ENCODE measurements around the gene LPP.

The LPP gene

GRCh38 chr3:188220097-188220788, 66.3 kb downstream of the LPP start:
- DNase-seq (ENCODE audit: low read depth) = peak; percentile 59

DNA sequence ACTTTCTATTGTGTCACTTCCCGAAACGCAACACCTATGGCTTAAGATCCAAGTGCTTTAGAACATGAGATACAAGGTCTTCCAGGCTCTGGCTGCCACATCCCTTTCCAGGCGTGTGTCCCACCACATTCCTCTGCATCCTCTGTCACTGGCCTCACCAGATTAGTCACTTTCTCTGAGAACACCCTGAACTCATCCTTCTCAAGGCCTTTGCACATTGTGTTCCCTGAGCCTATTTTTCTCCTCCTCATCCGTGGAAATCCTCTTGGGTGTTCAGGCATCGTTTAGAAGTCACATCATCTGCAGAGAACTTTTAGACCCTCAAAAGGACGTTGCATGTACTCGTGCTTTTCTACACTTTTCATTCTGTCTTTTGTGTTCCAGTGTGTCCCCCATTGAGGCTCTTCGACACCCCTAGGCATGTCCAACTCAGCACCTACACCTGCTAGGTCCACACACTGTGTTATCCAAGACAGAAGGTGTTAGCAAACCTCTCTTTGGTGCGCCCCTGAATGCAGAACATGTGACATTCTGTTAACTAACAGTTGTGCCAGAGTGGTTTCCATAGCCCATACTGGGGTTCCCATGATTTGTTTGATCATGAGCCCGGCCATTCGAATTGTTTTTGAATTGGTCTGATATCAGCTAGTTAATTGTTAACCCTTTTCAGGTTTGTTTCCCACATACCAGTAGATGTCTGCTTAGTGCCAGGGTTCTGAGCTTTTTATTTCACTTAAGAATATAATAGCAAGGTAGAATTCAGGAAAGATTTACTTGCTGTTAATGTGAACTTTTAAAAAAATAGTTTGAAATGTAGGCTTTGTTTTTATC, 67.2 kb downstream of the LPP start:
- peak; percentile 86 for DNase-seq (ENCODE audit: low read depth)

DNA sequence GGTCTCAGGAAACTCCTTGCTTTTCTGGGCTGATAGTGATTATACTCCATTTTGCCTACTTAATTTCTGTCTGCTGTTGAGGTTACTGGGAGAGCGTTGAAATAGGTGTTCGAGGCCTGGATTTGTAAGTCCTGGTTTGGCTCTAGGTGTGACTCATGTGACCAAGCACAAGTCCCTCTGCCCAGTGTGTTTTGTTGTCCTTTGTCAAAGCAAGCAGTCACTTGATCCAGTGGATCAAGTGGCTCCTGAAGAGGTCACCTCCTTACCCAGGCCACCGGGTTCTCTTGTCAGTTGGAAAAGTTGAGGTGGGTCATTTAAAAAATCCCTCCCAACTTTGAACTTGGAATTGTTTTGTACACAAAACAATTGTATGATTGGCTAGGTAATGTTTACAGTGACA, 70.0 kb downstream of the LPP start:
- DNase-seq (ENCODE audit: low read depth) = no peak

- DNase-seq (ENCODE audit: low read depth) = no peak
Observed at GRCh38 chr3:188227442-188227841, 73.5 kb downstream of the LPP start.

DNA sequence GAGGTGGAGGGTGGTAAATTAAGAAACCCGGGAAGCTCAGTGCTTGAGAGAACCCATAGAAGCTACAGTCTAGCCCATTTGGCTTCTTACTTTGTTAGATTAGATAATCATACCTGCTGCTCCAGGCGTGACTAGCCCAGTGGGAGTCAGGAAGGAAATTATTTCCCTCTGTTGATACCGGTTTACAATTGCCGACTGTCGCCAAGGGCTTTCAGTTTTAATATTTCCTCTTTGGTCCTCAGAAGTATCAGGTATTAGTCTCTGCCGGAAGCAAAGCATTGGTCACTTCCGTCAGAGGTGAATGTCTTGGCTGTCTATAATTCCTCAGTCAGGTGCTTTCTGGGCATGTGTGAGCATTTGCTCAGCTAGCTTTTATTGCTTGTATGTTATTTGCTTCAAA, 75.2 kb downstream of the LPP start:
- DNase-seq (ENCODE audit: low read depth) = no peak

- no peak for DNase-seq (ENCODE audit: low read depth)
Observed at GRCh38 chr3:188229726-188230125, 75.8 kb downstream of the LPP start.

DNA sequence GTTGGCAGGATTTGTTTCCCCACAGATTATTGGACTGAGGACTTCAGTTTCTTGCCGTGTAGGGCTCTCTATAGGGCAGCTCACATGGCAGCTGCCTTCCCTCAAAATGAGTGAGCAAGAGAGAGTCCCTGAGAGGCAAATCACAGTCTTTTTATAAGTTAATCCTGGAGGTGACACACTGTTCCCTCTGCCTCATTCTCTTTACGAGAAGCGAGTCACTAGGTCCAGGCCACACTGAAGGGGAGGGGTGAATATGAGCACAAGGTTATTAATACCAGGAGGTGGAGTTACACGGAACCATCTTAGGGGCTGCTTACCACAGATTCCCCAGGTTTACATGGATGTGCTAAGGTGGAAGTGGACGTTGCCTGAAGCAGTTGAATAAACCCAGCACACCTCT, 77.0 kb downstream of the LPP start:
- DNase-seq (ENCODE audit: low read depth) = no peak

GRCh38 chr3:188231456-188231855, 77.5 kb downstream of the LPP start:
- no peak for DNase-seq (ENCODE audit: low read depth)

- no peak for DNase-seq (ENCODE audit: low read depth)
Observed at GRCh38 chr3:188232656-188233055, 78.7 kb downstream of the LPP start.

GRCh38 chr3:188233320-188233719, 79.4 kb downstream of the LPP start:
- peak; percentile 51 for DNase-seq (ENCODE audit: low read depth)

DNA sequence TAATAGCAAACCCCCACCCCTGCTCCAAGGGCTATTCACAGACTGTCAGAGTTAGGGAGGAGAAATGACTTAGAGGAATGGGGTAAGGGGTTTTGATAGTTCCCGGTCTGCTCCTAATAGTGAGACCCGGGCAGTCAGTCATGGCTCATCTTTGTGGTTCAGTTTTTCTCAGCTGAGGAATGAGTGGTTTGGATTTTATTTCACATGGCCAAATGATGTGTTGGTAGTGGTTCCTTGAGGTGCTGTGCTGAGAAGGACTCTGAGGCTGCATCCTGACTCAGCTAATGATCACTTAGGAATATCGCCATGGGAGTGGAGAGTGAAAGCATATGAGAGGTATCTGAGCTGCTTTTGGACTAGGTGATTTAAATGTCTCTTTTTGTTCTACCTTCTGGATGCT, 80.2 kb downstream of the LPP start:
- peak; percentile 58 for DNase-seq (ENCODE audit: low read depth)

DNA sequence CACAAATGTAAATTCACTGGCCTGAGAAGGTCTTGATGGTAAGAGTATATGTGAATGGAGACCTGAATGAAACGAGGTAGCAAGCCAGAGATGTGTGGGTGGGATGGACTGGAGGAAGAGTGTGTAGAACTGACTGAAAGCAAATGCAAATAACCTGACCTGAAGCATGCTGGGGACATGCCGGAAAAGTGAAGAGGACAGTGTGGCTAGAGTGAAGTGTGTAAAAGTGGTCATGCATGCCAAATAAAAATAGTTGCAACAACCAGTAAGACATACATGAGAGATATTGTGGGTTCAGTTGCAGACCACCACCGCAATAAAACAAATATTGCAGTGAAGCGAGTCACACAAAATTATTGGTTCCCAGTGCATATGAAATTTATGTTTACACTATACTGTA, 82.3 kb downstream of the LPP start:
- DNase-seq (ENCODE audit: low read depth) = no peak

DNA sequence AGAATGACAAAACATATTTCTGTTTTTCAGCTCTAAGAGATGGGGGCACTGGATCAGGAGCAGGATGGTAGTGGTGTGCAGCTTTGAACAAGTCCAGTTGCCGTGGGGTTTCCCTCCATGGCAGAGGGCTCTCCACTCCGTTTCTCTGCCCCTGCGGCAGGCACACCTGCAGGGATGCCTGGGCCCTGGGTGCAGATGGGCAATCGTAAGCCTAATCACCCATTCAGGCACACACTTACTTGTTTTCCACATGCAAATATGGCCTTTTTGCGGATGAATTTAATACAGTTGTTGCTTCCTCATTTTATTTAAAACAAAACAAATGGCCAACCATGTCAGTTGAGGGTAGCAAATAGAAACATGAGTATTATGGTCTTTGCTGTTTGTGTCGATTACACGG, 85.1 kb downstream of the LPP start:
- DNase-seq (ENCODE audit: low read depth) = no peak

DNA sequence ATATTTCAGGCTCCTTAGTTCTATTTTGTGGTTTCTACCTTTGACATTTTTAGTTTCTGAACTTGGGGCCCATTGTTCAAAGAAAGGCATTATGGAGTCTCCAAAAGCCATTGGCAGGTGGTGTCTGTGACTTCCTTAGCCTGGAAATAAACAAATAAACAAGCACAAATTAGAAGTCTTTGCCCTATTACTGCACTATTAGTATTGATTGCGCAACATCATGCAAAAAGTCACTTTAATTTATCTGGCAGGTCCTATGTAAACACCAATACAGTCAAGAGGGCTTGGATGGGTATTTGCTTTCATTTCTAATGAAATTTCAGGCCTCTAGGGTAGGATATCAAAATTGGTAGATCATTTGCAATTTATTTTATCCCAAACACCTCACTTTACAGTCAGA, 85.6 kb downstream of the LPP start:
- DNase-seq (ENCODE audit: low read depth) = no peak

GRCh38 chr3:188240189-188240981, 86.4 kb downstream of the LPP start:
- no peak for DNase-seq (ENCODE audit: low read depth)

GRCh38 chr3:188241072-188241471, 87.1 kb downstream of the LPP start:
- peak; percentile 85 for DNase-seq (ENCODE audit: low read depth)

DNA sequence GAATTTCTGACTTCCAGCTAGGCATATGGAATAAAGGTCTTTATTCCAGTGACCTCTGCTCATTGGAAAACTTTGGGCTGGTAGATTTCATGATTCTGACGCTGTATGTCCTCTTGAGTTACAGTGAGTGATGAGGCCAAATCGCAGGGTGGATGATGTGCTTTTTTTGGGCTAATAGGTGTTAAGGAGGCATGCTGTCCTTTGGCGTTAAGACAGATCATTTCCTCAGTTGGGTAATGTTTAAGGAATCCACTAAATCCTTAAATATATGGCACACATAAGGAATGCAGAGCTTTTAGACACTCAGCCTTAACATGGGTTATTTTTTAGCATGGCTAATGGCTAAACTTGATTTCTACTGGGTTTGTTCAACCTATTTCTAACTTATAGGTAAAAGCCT, 87.9 kb downstream of the LPP start:
- peak; percentile 32 for DNase-seq (ENCODE audit: low read depth)

GRCh38 chr3:188242436-188243123, 88.6 kb downstream of the LPP start:
- no peak for DNase-seq (ENCODE audit: low read depth)

- DNase-seq (ENCODE audit: low read depth) = no peak
Observed at GRCh38 chr3:188243124-188243795, 89.3 kb downstream of the LPP start.

DNA sequence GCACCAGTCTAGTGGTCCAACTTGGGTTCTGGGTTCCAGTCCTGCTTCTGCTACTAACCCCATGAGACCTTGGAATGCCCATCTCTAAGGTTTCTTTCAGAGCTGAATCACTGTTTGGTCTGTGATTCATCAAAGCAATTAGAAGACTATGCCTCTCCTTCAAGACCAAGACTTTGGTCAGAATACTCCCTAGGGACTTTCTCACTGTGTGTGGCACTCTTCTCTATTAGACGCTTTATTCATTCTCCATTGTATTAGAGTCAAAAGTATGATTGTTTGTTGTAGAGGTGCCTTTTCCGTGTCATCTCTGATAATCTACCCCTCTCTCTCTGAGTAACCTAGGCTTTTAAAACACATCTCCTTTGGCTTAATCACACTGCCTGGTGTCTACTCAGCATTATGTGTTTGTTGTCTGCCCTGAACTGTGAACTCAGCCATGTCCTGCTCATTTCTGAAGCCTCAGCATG, 90.5 kb downstream of the LPP start:
- DNase-seq (ENCODE audit: low read depth) = peak; percentile 63

DNA sequence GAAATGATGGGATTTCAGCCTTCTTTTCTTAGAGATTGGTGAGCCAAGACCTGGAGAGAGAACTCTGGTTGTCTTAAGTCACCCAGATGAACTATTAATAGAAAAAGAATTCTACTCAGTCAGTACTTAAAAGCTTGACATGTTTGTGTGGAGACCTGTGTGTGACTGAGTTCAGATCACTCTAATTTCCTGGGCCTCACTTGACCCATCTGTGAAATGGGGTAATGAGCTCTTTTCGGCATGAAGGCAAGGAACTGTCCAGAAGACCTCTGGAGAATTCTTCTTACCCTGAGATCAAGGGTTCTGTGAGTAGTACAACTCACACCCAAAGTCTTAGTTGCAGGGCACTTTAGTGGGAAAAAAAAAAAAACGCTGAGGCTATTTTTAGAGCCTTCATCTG, 92.9 kb downstream of the LPP start:
- DNase-seq (ENCODE audit: low read depth) = no peak

All from amniotic epithelial cell (primary cell).